DOHH2 (cell line): Measurements from ENCODE around the gene GABRA5.

Experiments used
- H3F3A ChIP-seq: fragments of 200-600 bp; sonication (generic), shearing (Covaris generic); 2 replicates; pipeline ENCODE4 v1.6.0; 2016; ENCODE audit warnings: antibody characterized with exemption, mild to moderate bottlenecking; ENCODE audit not compliant: control insufficient read depth, insufficient read depth
- H3K27ac ChIP-seq: fragments of 200-600 bp; sonication (generic); 2 replicates; pipeline ENCODE4 v1.5.1; 2014; ENCODE audit warnings: low read depth, mild to moderate bottlenecking, low read length, moderate library complexity
- H3K27me3 ChIP-seq: fragments of 200-600 bp; sonication (generic); 2 replicates; pipeline ENCODE4 v1.6.1; 2014; ENCODE audit warnings: mild to moderate bottlenecking, low read length, mixed read lengths; ENCODE audit not compliant: control insufficient read depth
- H3K36me3 ChIP-seq: fragments of 200-600 bp; sonication (generic); 2 replicates; pipeline ENCODE4 v1.6.1; 2014; ENCODE audit warnings: mild to moderate bottlenecking, low read length, moderate library complexity, mixed read lengths; ENCODE audit not compliant: control insufficient read depth
- H3K4me1 ChIP-seq: fragments of 200-600 bp; sonication (generic); 2 replicates; pipeline ENCODE4 v1.6.1; 2014; ENCODE audit warnings: mild to moderate bottlenecking, low read length, mixed read lengths; ENCODE audit not compliant: control insufficient read depth
- H3K4me2 ChIP-seq: fragments of 200-600 bp; sonication (generic); 2 replicates; pipeline ENCODE4 v1.6.0; 2014; ENCODE audit warnings: mild to moderate bottlenecking, low read length, moderate library complexity
- H3K4me3 ChIP-seq: fragments of 200-600 bp; sonication (generic); 2 replicates; pipeline ENCODE4 v1.5.1; 2014; ENCODE audit warnings: mild to moderate bottlenecking, low read length, mixed read lengths
- H3K79me2 ChIP-seq: fragments of 200-600 bp; sonication (generic); 2 replicates; pipeline ENCODE4 v1.6.1; 2014; ENCODE audit warnings: mild to moderate bottlenecking, low read length, mixed read lengths; ENCODE audit not compliant: control insufficient read depth
- H3K9me2 ChIP-seq: fragments of 200-600 bp; sonication (generic); replicated peaks from 2 replicates; pipeline ENCODE4 v1.6.1; 2014; ENCODE audit warnings: mild to moderate bottlenecking, low read length, mixed read lengths; ENCODE audit not compliant: control insufficient read depth
- H3K9me3 ChIP-seq: fragments of 200-600 bp; sonication (generic); 2 replicates; pipeline ENCODE4 v1.6.1; 2014; ENCODE audit warnings: antibody characterized with exemption, low read length, mixed read lengths; ENCODE audit not compliant: control insufficient read depth, insufficient read depth
- H4K20me1 ChIP-seq: fragments of 200-600 bp; sonication (generic); 2 replicates; pipeline ENCODE4 v1.6.0; 2014; ENCODE audit warnings: low read depth, mild to moderate bottlenecking, antibody characterized with exemption, low read length, moderate library complexity; ENCODE audit not compliant: control insufficient read depth, insufficient read depth
- EZH2phosphoT487 ChIP-seq: fragments of 200-600 bp; sonication (generic); IDR thresholded peaks from 2 replicates; pipeline ENCODE4 v1.6.1; 2017; ENCODE audit warnings: borderline replicate concordance, mild to moderate bottlenecking, antibody characterized with exemption, low read length, moderate library complexity, mixed read lengths
- TF ChIP-seq, protein P1 (sequence below): fragments of 200-600 bp; sonication (generic); IDR thresholded peaks from one replicate; pipeline ENCODE4 v1.5.1; 2014; ENCODE audit warnings: antibody characterized with exemption, mild to moderate bottlenecking, low read depth, low read length; ENCODE audit not compliant: poor library complexity, severe bottlenecking

GABRA5 gene

DNA sequence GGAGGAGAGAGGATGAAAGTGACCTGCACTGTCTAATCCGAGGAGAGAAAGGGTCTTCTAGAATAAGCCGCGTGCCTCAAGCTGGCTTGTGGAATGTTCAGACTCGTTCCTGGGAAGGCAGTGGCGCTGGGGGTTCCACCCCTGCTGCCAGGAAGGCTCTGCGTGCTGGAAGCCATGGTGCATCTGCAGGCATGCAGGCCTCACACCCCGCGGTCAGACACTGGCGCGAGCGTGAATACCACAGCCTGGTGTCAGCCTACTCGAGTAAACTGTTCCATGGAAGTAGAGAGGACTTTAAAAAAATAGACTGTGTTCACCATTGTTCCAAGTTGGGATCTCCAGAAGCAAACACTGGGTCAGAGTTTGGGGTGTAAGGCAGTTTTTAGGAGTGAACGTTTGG lies 78.2 kb downstream of the GABRA5 start:
- Histone ChIP-seq H3K36me3 (no peaks in the 10 kb centered on the region), H3K79me2 (no peaks in the 10 kb centered on the region), H3K27ac (no peak overlapping the region), H3K4me3 (no peak overlapping the region), H3K9me2 (no peaks in the 10 kb centered on the region), H3K4me2 (no peak overlapping the region), H3F3A (no peaks in the 10 kb centered on the region), H3K4me1 (no peaks in the 10 kb centered on the region), H4K20me1 (no peaks in the 10 kb centered on the region), H3K27me3 (no peaks in the 10 kb centered on the region), H3K9me3 (peaks cover 42% of the 10 kb centered on the region; the same call in 1 of the 2 replicates)
- TF ChIP-seq, protein P1, sequence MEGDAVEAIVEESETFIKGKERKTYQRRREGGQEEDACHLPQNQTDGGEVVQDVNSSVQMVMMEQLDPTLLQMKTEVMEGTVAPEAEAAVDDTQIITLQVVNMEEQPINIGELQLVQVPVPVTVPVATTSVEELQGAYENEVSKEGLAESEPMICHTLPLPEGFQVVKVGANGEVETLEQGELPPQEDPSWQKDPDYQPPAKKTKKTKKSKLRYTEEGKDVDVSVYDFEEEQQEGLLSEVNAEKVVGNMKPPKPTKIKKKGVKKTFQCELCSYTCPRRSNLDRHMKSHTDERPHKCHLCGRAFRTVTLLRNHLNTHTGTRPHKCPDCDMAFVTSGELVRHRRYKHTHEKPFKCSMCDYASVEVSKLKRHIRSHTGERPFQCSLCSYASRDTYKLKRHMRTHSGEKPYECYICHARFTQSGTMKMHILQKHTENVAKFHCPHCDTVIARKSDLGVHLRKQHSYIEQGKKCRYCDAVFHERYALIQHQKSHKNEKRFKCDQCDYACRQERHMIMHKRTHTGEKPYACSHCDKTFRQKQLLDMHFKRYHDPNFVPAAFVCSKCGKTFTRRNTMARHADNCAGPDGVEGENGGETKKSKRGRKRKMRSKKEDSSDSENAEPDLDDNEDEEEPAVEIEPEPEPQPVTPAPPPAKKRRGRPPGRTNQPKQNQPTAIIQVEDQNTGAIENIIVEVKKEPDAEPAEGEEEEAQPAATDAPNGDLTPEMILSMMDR = no peak
- TF ChIP-seq EZH2phosphoT487 = no peak

DNA sequence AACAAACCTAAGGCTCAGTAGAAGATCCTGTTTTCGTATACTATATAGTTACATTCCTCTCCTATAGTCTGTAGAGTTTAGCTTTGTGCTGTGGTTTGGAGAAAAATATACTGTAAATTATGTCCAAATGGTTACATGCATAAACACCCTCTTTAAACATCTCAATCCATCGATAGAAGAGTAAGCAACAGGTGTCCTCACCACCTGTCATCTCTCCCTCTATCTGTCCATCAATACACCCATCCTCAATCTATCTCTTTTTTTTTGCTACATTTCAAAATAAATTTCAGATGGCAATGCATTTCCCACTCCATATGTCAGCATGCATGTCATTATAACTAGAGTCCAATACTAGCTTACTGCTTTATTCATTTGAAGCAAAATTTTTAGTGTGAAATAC lies 83.1 kb downstream of the GABRA5 start:
- Histone ChIP-seq H3K4me2 (no peak overlapping the region), H3K27me3 (no peaks in the 10 kb centered on the region), H3K79me2 (no peaks in the 10 kb centered on the region), H3K9me2 (no peaks in the 10 kb centered on the region), H3K9me3 (peaks cover 16% of the 10 kb centered on the region; the same call in 1 of the 2 replicates), H3K4me3 (no peak overlapping the region), H3K27ac (no peak overlapping the region), H3K4me1 (no peaks in the 10 kb centered on the region), H4K20me1 (no peaks in the 10 kb centered on the region), H3F3A (no peaks in the 10 kb centered on the region), H3K36me3 (no peaks in the 10 kb centered on the region)
- TF ChIP-seq, protein P1 = no peak
- TF ChIP-seq EZH2phosphoT487 = no peak

DNA sequence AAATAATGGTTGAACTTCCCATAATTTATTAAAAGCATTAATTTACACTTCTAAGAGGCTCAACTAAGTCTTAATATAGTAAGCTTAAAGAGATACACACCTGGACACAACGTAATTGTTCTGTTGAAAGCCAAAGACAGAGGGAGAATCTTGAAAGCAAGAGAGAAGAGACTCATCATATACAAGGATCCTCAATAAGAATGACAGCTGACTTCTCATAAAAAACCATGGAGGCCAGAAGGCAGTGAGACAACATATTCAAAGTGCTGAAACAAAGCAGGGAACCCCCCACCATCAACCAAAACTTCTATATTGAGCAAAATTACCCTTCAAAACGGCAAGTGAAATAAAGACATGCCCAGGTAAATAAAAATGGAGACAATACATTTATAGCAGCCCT lies 87.5 kb downstream of the GABRA5 start:
- TF ChIP-seq, protein P1 = no peak
- no peak for TF ChIP-seq EZH2phosphoT487
- Histone ChIP-seq H3K9me3 (no peaks in the 10 kb centered on the region; the same call in 1 of the 2 replicates), H3F3A (no peaks in the 10 kb centered on the region), H4K20me1 (no peaks in the 10 kb centered on the region), H3K27me3 (no peaks in the 10 kb centered on the region), H3K4me3 (no peak overlapping the region), H3K4me1 (no peaks in the 10 kb centered on the region), H3K79me2 (no peaks in the 10 kb centered on the region), H3K27ac (no peak overlapping the region), H3K4me2 (no peak overlapping the region), H3K9me2 (no peaks in the 10 kb centered on the region), H3K36me3 (no peaks in the 10 kb centered on the region)
